ENCODE results near the gene PLXNA2.

DNA sequence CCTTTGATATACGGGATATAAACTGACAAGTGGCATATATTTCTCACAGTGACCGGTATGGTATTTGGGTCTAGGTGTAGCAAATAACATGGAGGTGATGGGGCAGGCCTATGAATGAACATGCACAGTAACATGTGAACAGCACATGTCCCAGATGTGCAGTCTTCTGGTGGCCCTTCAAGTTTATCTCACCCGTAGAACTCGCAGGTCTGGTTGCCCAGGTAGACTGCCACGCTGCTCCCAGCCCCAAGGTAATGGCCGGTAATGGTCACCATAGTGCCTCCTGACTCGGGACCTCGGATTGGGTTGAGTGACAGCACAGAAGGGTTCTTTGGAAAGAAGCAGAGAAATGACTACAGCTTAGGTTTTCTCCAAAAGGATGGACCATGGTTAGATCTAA is 192.0 kb downstream of the PLXNA2 start:
- TF ChIP-seq EZH2 (IDR thresholded peaks at IDR 0.05; ENCODE audit: borderline replicate concordance, low read depth, low read length, severe bottlenecking): no peak
- TF ChIP-seq, protein P1, sequence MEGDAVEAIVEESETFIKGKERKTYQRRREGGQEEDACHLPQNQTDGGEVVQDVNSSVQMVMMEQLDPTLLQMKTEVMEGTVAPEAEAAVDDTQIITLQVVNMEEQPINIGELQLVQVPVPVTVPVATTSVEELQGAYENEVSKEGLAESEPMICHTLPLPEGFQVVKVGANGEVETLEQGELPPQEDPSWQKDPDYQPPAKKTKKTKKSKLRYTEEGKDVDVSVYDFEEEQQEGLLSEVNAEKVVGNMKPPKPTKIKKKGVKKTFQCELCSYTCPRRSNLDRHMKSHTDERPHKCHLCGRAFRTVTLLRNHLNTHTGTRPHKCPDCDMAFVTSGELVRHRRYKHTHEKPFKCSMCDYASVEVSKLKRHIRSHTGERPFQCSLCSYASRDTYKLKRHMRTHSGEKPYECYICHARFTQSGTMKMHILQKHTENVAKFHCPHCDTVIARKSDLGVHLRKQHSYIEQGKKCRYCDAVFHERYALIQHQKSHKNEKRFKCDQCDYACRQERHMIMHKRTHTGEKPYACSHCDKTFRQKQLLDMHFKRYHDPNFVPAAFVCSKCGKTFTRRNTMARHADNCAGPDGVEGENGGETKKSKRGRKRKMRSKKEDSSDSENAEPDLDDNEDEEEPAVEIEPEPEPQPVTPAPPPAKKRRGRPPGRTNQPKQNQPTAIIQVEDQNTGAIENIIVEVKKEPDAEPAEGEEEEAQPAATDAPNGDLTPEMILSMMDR (IDR thresholded peaks at IDR 0.05; ENCODE audit: extremely low read depth in 1 of 2, insufficient read depth in 1 of 2, low read depth in 1 of 2, low read length in 2 of 2): no peak
